ENCODE measurements around the gene LRIG1. TPM values are rescaled to one million over a fixed set of nuclear protein-coding genes. Genes with fewer than 3 reads are reported as not detected.
A peak's percentile ranks its signal among the peaks of the same experiment; 100 is the strongest.

The LRIG1 gene
- total and polyA plus RNA-seq, 2 of the 8 experiments (the other 6 are each of a cell fraction or from before 2014, with no cell fraction given): 78.1 to 88.7 TPM

- WGBS, 2 experiments (ENCODE audit: extremely low coverage in 1 of 2, insufficient coverage in 1 of 2, insufficient read length in 1 of 2, insufficient replicate concordance in 2 of 2, low coverage in 1 of 2, low lambda C conversion rate in 2 of 2, missing lambda C conversion rate in 1 of 2): 75% methylated on average over 5 of the region's 5 CpGs; no CpG with 5 or more reads in 1 of the 2 experiments
- Histone ChIP-seq H3K4me2 (ENCODE audit: insufficient read depth in 1 of 2, low read depth in 2 of 2, low read length in 2 of 2) (peak overlapping the region; percentile 84 to 93), H2BK12ac (ENCODE audit: low read depth, low read length) (no peak overlapping the region), H3K4ac (replicated peaks; ENCODE audit: insufficient read length, low read depth, low read length) (peak overlapping the region; percentile 93), H3K23me2 (ENCODE audit: low read depth, low read length) (peaks cover 7% of the 10 kb centered on the region), H3K79me2 (ENCODE audit: control insufficient read depth in 1 of 2, insufficient read depth in 2 of 2, low read length in 2 of 2) (peaks cover 39 to 83% of the 10 kb centered on the region in 2 experiments), H2BK5ac (ENCODE audit: low read depth, low read length) (no peak overlapping the region), H3K36me3 (ENCODE audit: control insufficient read depth in 2 of 4, insufficient read depth in 4 of 4, low read length in 3 of 4) (no peaks in the 10 kb centered on the region; a peak in 1 of 8 replicates), H4K20me1 (replicated peaks in 1 of 2; ENCODE audit: control insufficient read depth in 1 of 2, insufficient read depth in 2 of 2, low read length in 2 of 2) (peaks cover 14 to 25% of the 10 kb centered on the region in 2 experiments), H3K27ac (ENCODE audit: low read depth, low read length) (peak overlapping the region; percentile 53; the same call in 1 of the 2 replicates), H3K56ac (replicated peaks; ENCODE audit: insufficient read length, low read depth, low read length) (no peak overlapping the region), H4K8ac (ENCODE audit: extremely low read depth, insufficient read depth, low read length) (no peak overlapping the region), H2AK5ac (ENCODE audit: low read depth, low read length) (no peak overlapping the region), H2BK120ac (replicated peaks; ENCODE audit: low read depth, low read length) (peak overlapping the region; percentile 94), H3K79me1 (ENCODE audit: low read depth, low read length) (0 out of 2 replicates have a peak, but pooled peaks cover 4% of the 10 kb centered on the region), H3K4me1 (replicated peaks in 1 of 4; ENCODE audit: control insufficient read depth in 3 of 4, insufficient read depth in 4 of 4, low read length in 3 of 4) (peaks cover 14 to 36% (median 26%) of the 10 kb centered on the region in 4 experiments), H3K9me3 (ENCODE audit: insufficient read depth in 2 of 2, low read depth in 1 of 2, low read length in 1 of 2) (no peaks in the 10 kb centered on the region), H4K5ac (ENCODE audit: insufficient read length, low read depth, low read length) (peak overlapping the region; percentile 34), H2AFZ (ENCODE audit: low read length) (no peak overlapping the region), H4K91ac (replicated peaks; ENCODE audit: insufficient read length, low read length) (peak overlapping the region; percentile 89), H3K9ac (replicated peaks in 1 of 4; ENCODE audit: extremely low read depth in 1 of 4, low read depth in 3 of 4, low read length in 3 of 4) (no peak overlapping the region; a peak in 2 of 7 replicates), H3K14ac (ENCODE audit: insufficient read length) (no peak overlapping the region), H3K18ac (ENCODE audit: extremely low read depth, low read length) (no peak overlapping the region), H3K27me3 (replicated peaks in 1 of 4; ENCODE audit: control insufficient read depth in 3 of 4, extremely low read depth in 1 of 4, insufficient read depth in 3 of 4, low read length in 3 of 4) (no peaks in the 10 kb centered on the region), H2BK20ac (ENCODE audit: low read length) (no peak overlapping the region; the same call in 1 of the 2 replicates), H3K4me3 (ENCODE audit: extremely low read depth in 1 of 4, insufficient read depth in 2 of 4, low read depth in 3 of 4, low read length in 4 of 4) (peak overlapping the region; percentile 4 to 90 (median 56); a peak in 6 of 8 replicates), H2BK15ac (ENCODE audit: low read length) (no peak overlapping the region), H3K23ac (ENCODE audit: insufficient read length) (no peak overlapping the region)
- no peak for DNase-seq (ENCODE audit: low read depth in 1 of 2, low spot score in 2 of 2)
- CTCF ChIA-PET (ENCODE audit: partially characterized antibody): interaction anchor here (0.6 to 2.8 kb wide), 5 partner anchors 19 to 325 kb away, joined by 3 to 11 read pairs (median 3); no protein-coding TSS in a partner anchor
- FAIRE-seq: no peak
- POLR2A ChIA-PET (ENCODE audit: partially characterized antibody): interaction anchor here (0.7 to 7.5 kb wide), 13 partner anchors 9 to 176 kb away, joined by 3 to 51 read pairs (median 3); no protein-coding TSS in a partner anchor
- TF ChIP-seq POU5F1 (IDR thresholded peaks at IDR 0.05; ENCODE audit: low read depth, low read length): no peak
- no peak for TF ChIP-seq BRCA1 (IDR thresholded peaks at IDR 0.05; ENCODE audit: low read depth, low read length)
- TF ChIP-seq GABPA (IDR thresholded peaks at IDR 0.05; ENCODE audit: borderline replicate concordance, insufficient read depth, low read length): no peak
- no peak for TF ChIP-seq ATF2 (IDR thresholded peaks at IDR 0.05; ENCODE audit: low read length)
- TF ChIP-seq CBX8 (IDR thresholded peaks at IDR 0.05; ENCODE audit: borderline replicate concordance, low read depth, low read length): no peak
- no peak for TF ChIP-seq SUZ12 (IDR thresholded peaks at IDR 0.05; ENCODE audit: low read length)
- TF ChIP-seq EZH2 (IDR thresholded peaks at IDR 0.05; ENCODE audit: low read depth, low read length, severe bottlenecking): no peak
- no peak for TF ChIP-seq KDM4A (IDR thresholded peaks at IDR 0.05; ENCODE audit: low read depth, low read length, severe bottlenecking)
- no peak for TF ChIP-seq SIX5 (IDR thresholded peaks at IDR 0.05; ENCODE audit: low read depth, low read length)
Observed at GRCh38 chr3:66497288-66497984, 3.4 kb downstream of the LRIG1 start.
